Panc1 (cell line): ENCODE results near the gene BCHE. TPM values are rescaled to one million over a fixed set of nuclear protein-coding genes. Genes with fewer than 3 reads are reported as not detected.
A peak's percentile ranks its signal among the peaks of the same experiment; 100 is the strongest.

Experiments used
- ATAC-seq: fragments of 200-7000 bp; cut with Tn5 transposase; 2 replicates; pipeline ENCODE4 v1.9.1; 2020; ENCODE audit warnings: mild to moderate bottlenecking, moderate library complexity
- Bru-seq: library from RNA; stranded (reverse); fragments of 400-500 nt; gene quantifications from one replicate; lab custom pipeline; 2021; lab: Mats Ljungman, UMichigan
- BruChase-seq, 2 experiments: library from RNA; stranded (reverse); fragments of 400-500 nt; gene quantifications; one replicate each; lab custom pipeline; 2021; lab: Mats Ljungman, UMichigan
- BruUV-seq: library from RNA; stranded (reverse); fragments of 400-500 nt; replicated peaks from 2 replicates; lab custom pipeline; 2021; lab: Mats Ljungman, UMichigan
- CTCF ChIA-PET: fragments of 300-600 bp; sonication (Branson Sonifier 250); formaldehyde crosslinking; loops from one replicate; lab custom pipeline; 2022; ENCODE audit warnings: antibody characterized with exemption; lab: Charles Lee
- POLR2A ChIA-PET: fragments of 300-600 bp; sonication (Branson Sonifier 250); formaldehyde crosslinking; loops from one replicate; lab custom pipeline; 2022; ENCODE audit warnings: antibody characterized with exemption; lab: Charles Lee
- DNase-seq: peaks from one replicate; pipeline ENCODE4 v3.0.0-alpha.2; 2010; ENCODE audit warnings: low read depth, low spot score
- H3K27ac ChIP-seq: 2 replicates; pipeline ENCODE4 v1.5.1; 2011; ENCODE audit warnings: mild to moderate bottlenecking, low read length, inconsistent platforms
- H3K27me3 ChIP-seq: fragments of 200-500 bp; sonication (Bioruptor generic); 2 replicates; pipeline ENCODE4 v1.6.0; 2014; ENCODE audit warnings: low read length, inconsistent platforms; ENCODE audit not compliant: control insufficient read depth, insufficient read depth
- H3K36me3 ChIP-seq: fragments of 200-500 bp; sonication (Bioruptor generic); 2 replicates; pipeline ENCODE4 v1.5.1; 2014; ENCODE audit warnings: inconsistent platforms, mild to moderate bottlenecking, low read length, moderate library complexity; ENCODE audit not compliant: control insufficient read depth, insufficient read depth
- H3K4me1 ChIP-seq: 2 replicates; pipeline ENCODE4 v1.5.1; 2011; ENCODE audit warnings: inconsistent platforms, mild to moderate bottlenecking, low read length, moderate library complexity; ENCODE audit not compliant: control insufficient read depth, insufficient read depth
- H3K4me3 ChIP-seq, 2 experiments: 2 replicates each; pipeline ENCODE4 v1.5.1; 2011 to 2012; ENCODE audit warnings: low read depth in 2 of 2, low read length in 2 of 2, mild to moderate bottlenecking in 2 of 2, inconsistent platforms in 1 of 2, moderate library complexity in 1 of 2
- H3K9me3 ChIP-seq: fragments of 200-500 bp; sonication (Bioruptor generic); 2 replicates; pipeline ENCODE4 v1.5.1; 2014; ENCODE audit warnings: low read depth, mild to moderate bottlenecking, inconsistent platforms, low read length, moderate library complexity; ENCODE audit not compliant: control insufficient read depth, insufficient read depth
- CTCF ChIP-seq: fragments of 450-650 bp; IDR thresholded peaks from 2 replicates; pipeline ENCODE4 v1.5.1; 2017; ENCODE audit warnings: mild to moderate bottlenecking
- POLR2AphosphoS5 ChIP-seq: IDR thresholded peaks from 2 replicates; pipeline ENCODE4 v1.6.1; 2012; ENCODE audit warnings: mild to moderate bottlenecking, low read depth, low read length, moderate library complexity
- REST ChIP-seq, 2 experiments: IDR thresholded peaks; 2 replicates each; pipeline ENCODE4 v1.6.1; 2011 to 2012; ENCODE audit warnings: low read depth in 2 of 2, control low read depth in 1 of 2, low read length in 1 of 2, mild to moderate bottlenecking in 1 of 2, moderate library complexity in 1 of 2; ENCODE audit not compliant: insufficient read depth in 1 of 2
- SIN3A ChIP-seq: IDR thresholded peaks from 2 replicates; pipeline ENCODE4 v1.6.1; 2012; ENCODE audit warnings: low read depth, mild to moderate bottlenecking, low read length, moderate library complexity, borderline replicate concordance; ENCODE audit not compliant: insufficient read depth
- TCF7L2 ChIP-seq: IDR thresholded peaks from 2 replicates; pipeline ENCODE4 v1.6.1; 2011; ENCODE audit warnings: mild to moderate bottlenecking, low read depth, low read length, inconsistent platforms
- in situ Hi-C: cut with HindIII; loops from 2 replicates; pipeline ENCODE4 v1.10.0; 2016; ENCODE audit warnings: low sequenced_read_pairs, low pct_unique_long_range_greater_than_20kb
- intact Hi-C: fragments of 100-400 bp; cut with micrococcal nuclease; formaldehyde crosslinking; loops from one replicate; pipeline ENCODE4 v1.10.0; 2022; ENCODE audit not compliant: unreplicated experiment
- long read RNA-seq: library from polyadenylated mRNA; unstranded; transcript quantifications from one replicate; pipeline ENCODE4 v2.0.0, GENCODE V29; 2021; ENCODE audit not compliant: unreplicated experiment
- polyA plus RNA-seq: library from polyadenylated mRNA; unstranded; fragments of >200 nt; gene quantifications from one replicate; pipeline ENCODE4 v1.2.1, GENCODE V29; 2012; ENCODE audit warnings: missing spikeins; ENCODE audit not compliant: insufficient read length
- total RNA-seq: library from RNA; stranded (reverse); gene quantifications from one replicate; pipeline ENCODE4 v1.2.1, GENCODE V29; 2021; ENCODE audit not compliant: unreplicated experiment

The BCHE gene
- total RNA-seq, result 1.5 TPM
- 1.1 TPM for polyA plus RNA-seq
- percentile 29 among the genes with signal in this experiment for Bru-seq, nascent RNA
- BruChase-seq, experiment 1, labeled RNA remaining after a 2-hour chase, result percentile 18 among the genes with signal in this experiment
- percentile 27 among the genes with signal in this experiment for BruChase-seq, experiment 2, labeled RNA remaining after a 6-hour chase
- long read RNA-seq, partial matches to known transcripts, result 1 of 4 reads
- long read RNA-seq, other reads (novel, unspliced or antisense), result 0 of 4 reads

- no peaks in the 10 kb centered on the region for H3K27me3 ChIP-seq
- ChIA-PET CTCF (no interaction called here), POLR2A (no interaction called here)
- no peaks in the 10 kb centered on the region for H3K36me3 ChIP-seq
- in situ Hi-C loops, result no loop called here
- DNase-seq (peak; percentile 30), ATAC-seq (peak; percentile 72)
- intact Hi-C loops, result no loop called here
- TF ChIP-seq POLR2AphosphoS5 (no peak), CTCF (no peak), REST (IDR thresholded peaks at IDR 0.05; ENCODE audit: insufficient read depth in 1 of 2, low read depth in 2 of 2, low read length in 1 of 2) (no peak), SIN3A (no peak), TCF7L2 (no peak)
- H3K9me3 ChIP-seq, result no peaks in the 10 kb centered on the region
- H3K4me3 ChIP-seq, result peak within 1 kb of the TSS; percentile 21 to 26
- 0 out of 2 replicates have a peak within 1 kb of the TSS, but pooled peaks have one; percentile 9 for H3K27ac ChIP-seq
- no TSS peak for BruUV-seq
- peaks cover 7% of the 10 kb centered on the region; the same call in 1 of the 2 replicates for H3K4me1 ChIP-seq
Observed at GRCh38 chr3:165837058-165837525, at the start of gene BCHE. TSS of gene BCHE (minus strand) at chr3:165837423. CDS start at chr3:165831033, 6,390 bp downstream.

DNA sequence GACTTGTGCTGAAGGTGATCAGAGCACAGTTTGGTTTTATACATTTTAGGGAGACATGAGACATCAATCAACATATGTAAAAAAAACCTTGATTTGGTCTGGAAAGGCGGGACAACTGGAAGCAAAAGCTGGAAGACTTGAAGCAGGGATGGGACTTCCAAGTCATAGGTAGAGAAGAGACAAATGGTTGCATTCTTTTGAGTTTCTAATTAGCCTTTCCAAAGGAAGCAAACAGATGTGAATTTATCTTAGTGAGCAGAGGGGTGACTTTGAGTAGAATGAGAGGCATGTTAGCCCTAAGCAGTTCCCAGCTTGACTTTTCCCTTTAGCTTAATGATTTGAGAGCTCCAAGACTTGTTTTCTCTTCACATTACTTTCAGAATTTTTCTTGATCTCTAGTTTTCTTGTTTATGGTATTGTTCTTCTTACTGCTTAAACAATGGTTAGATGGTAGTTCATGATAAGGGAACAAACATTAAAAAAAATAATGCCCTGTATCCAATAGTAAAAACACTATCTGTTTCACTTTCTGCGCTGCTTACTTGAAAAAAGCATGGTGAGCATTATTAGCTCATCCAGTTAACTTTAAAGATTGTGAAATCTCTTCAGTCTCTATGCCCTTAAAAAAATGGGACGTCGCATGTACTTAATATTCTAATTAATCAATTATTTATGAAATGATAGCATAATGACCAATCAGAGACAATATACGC lies 48.5 kb upstream of the BCHE start:
- TF ChIP-seq CTCF (no peak), TCF7L2 (no peak), REST (IDR thresholded peaks at IDR 0.05; ENCODE audit: insufficient read depth in 1 of 2, low read depth in 2 of 2, low read length in 1 of 2) (no peak), SIN3A (no peak), POLR2AphosphoS5 (no peak)
- H3K36me3 ChIP-seq, result no peaks in the 10 kb centered on the region
- POLR2A ChIA-PET, result no interaction called here
- intact Hi-C loops (no loop called here), in situ Hi-C loops (no loop called here)
- no peak overlapping the region for H3K4me3 ChIP-seq
- H3K4me1 ChIP-seq, result no peaks in the 10 kb centered on the region; the same call in 1 of the 2 replicates
- CTCF ChIA-PET, result no interaction called here
- H3K9me3 ChIP-seq, result no peaks in the 10 kb centered on the region
- ATAC-seq (no peak), DNase-seq (no peak)
- H3K27ac ChIP-seq, result no peak overlapping the region
- no TSS peak for BruUV-seq
- H3K27me3 ChIP-seq, result no peaks in the 10 kb centered on the region
